ENCODE measurements around the gene CYTH1. TPM values are rescaled to one million over a fixed set of nuclear protein-coding genes. Genes with fewer than 3 reads are reported as not detected.

CYTH1 gene
- total and polyA plus RNA-seq, 10 of the 15 experiments (the other 5 are each of a cell fraction or from before 2014, with no cell fraction given), result 6.6 to 188 (median 145) TPM

DNA sequence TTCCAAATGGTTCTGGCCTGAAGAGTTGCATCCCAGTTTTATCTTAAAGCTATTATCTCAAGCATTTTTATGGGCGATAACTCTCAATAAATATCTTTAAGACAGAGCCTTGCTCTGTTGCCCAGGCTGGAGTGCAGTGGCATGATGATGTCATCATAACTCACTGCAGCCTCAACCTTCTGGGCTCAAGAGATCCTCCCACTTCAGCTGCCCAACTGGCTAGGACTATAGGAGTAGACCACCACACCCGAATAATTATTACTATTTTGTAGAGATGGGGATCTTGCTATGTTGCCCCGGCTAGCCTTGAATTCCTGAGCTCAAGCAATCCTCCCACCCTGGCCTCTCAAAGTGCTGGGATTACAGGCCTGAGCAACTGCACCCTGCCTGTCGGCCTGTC lies 26.1 kb upstream of the CYTH1 start:
- H3K9me3 ChIP-seq (replicated peaks; ENCODE audit: control insufficient read depth, insufficient read depth, low read length), result no peaks in the 10 kb centered on the region
- ATAC-seq, result no peak
- H3K4me1 ChIP-seq (ENCODE audit: control insufficient read depth, insufficient read depth, low read length), result no peaks in the 10 kb centered on the region
- ChIA-PET SMC1A (ENCODE audit: uncharacterized antibody, unreplicated experiment) (no interaction called here), CTCF (interaction anchor here (3.6 kb wide), 1 partner anchor 9 kb away, joined by 14 read pairs; no protein-coding TSS in a partner anchor), RAD21 (ENCODE audit: unreplicated experiment) (no interaction called here), POLR2A (no interaction called here)
- H3K4me3 ChIP-seq, result no peak overlapping the region
- H3K9ac ChIP-seq (ENCODE audit: control insufficient read depth, insufficient read depth, low read length), result no peak overlapping the region
- intact Hi-C loops (cut with micrococcal nuclease; ENCODE audit: unreplicated experiment) (no loop called here), in situ Hi-C loops (cut with MboI) (no loop called here)
- TF ChIP-seq STAT1 (conservative IDR thresholded peaks at IDR 0.05), result no peak
- TF ChIP-seq, protein P1, sequence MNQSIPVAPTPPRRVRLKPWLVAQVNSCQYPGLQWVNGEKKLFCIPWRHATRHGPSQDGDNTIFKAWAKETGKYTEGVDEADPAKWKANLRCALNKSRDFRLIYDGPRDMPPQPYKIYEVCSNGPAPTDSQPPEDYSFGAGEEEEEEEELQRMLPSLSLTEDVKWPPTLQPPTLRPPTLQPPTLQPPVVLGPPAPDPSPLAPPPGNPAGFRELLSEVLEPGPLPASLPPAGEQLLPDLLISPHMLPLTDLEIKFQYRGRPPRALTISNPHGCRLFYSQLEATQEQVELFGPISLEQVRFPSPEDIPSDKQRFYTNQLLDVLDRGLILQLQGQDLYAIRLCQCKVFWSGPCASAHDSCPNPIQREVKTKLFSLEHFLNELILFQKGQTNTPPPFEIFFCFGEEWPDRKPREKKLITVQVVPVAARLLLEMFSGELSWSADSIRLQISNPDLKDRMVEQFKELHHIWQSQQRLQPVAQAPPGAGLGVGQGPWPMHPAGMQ (IDR thresholded peaks at IDR 0.05; ENCODE audit: borderline replicate concordance), result no peak
- TF ChIP-seq TCF12 (IDR thresholded peaks at IDR 0.05; ENCODE audit: low read depth, low read length), result no peak
- TF ChIP-seq YY1 (IDR thresholded peaks at IDR 0.05; ENCODE audit: low read depth, low read length), result no peak
- TF ChIP-seq SP1 (IDR thresholded peaks at IDR 0.05; ENCODE audit: low read depth, low read length), result no peak
- no peak for TF ChIP-seq SUPT20H (IDR thresholded peaks at IDR 0.05; ENCODE audit: borderline replicate concordance, control insufficient read depth, low read depth, low read length)
- TF ChIP-seq ZNF384 (IDR thresholded peaks at IDR 0.05; ENCODE audit: borderline replicate concordance, low read depth, low read length), result no peak
- no peak for TF ChIP-seq BRCA1 (IDR thresholded peaks at IDR 0.05; ENCODE audit: low read depth, low read length)
- TF ChIP-seq ZSCAN29 (IDR thresholded peaks at IDR 0.05), result no peak
- no peak for TF ChIP-seq RUNX3 (IDR thresholded peaks at IDR 0.05; ENCODE audit: low read length)
- TF ChIP-seq RFX5 (IDR thresholded peaks at IDR 0.05; ENCODE audit: low read depth, low read length), result no peak
- no peak for TF ChIP-seq BCL11A (IDR thresholded peaks at IDR 0.05; ENCODE audit: low read depth, low read length)
- H3K27ac ChIP-seq (ENCODE audit: control insufficient read depth, insufficient read depth), result no peak overlapping the region
- FAIRE-seq, result no peak
- DNase-seq (ENCODE audit: low read depth, low spot score), result no peak
- 100% methylated on average over 4 of the region's 4 CpGs for WGBS (ENCODE audit: insufficient coverage, insufficient replicate concordance, low lambda C conversion rate, missing lambda C conversion rate)
- no peaks in the 10 kb centered on the region for H3K27me3 ChIP-seq (replicated peaks in 1 of 2; ENCODE audit: control insufficient read depth in 2 of 2, insufficient read depth in 2 of 2, low read length in 1 of 2)
- no peaks in the 10 kb centered on the region for H4K20me1 ChIP-seq (ENCODE audit: control insufficient read depth, insufficient read depth)
- H2AFZ ChIP-seq (ENCODE audit: control insufficient read depth, low read depth, low read length), result no peak overlapping the region
- BruUV-seq (replicated peaks), result no TSS peak
- no peak overlapping the region for H3K4me2 ChIP-seq (ENCODE audit: control insufficient read depth, insufficient read depth)
- peaks cover 35 to 52% of the 10 kb centered on the region in 2 experiments for H3K36me3 ChIP-seq (ENCODE audit: control insufficient read depth in 2 of 2, insufficient read depth in 2 of 2, low read length in 1 of 2)
- H3K79me2 ChIP-seq (ENCODE audit: control insufficient read depth, insufficient read depth, low read length), result no peaks in the 10 kb centered on the region

All from GM12878 (cell line).